Measurements from ENCODE around the gene EPB41L5. TPM values are rescaled to one million over a fixed set of nuclear protein-coding genes. Genes with fewer than 3 reads are reported as not detected.

The EPB41L5 gene
- total RNA-seq, 4 donors from 2014 or later: 11.4 to 42.9 (median 14.5) TPM

DNA sequence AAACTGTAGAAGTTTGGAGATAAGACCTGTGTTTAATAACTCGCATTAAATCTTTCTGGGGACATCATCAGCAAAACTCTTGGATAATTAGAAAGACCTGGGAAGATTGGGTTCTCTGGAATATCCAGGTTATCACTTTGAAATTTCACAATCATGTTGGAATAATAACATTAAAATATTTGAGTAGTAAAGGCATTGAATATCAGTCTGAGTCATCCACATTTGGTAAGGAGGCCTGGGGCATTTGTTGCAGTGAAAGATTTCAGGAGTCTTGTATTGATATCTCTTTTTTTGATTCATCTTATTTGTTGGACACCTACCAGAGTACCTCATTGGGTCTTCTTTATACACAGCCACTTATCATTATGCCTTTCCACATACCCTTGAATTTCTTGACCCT is 95.9 kb downstream of the EPB41L5 start:
- WGBS, 2 donors: 92 to 93% methylated on average over 1 of the region's 1 CpG

GRCh38 chr2:120109186-120110061 is 96.5 kb downstream of the EPB41L5 start:
- Histone ChIP-seq H3K4me3 (no peak overlapping the region), H3K4me1 (peaks cover 0 to 30% (median 3%) of the 10 kb centered on the region in 4 donors), H3K9me3 (no peaks in the 10 kb centered on the region), H3K27ac (no peak overlapping the region), H3K27me3 (no peaks in the 10 kb centered on the region), H3K36me3 (peaks cover 0 to 4% (median 0%) of the 10 kb centered on the region in 3 donors)
- DNase-seq (ENCODE audit: low spot score in 2 of 2): no peak
- 64 to 67% methylated on average over 3 of the region's 3 CpGs for WGBS, 2 donors
- TF ChIP-seq CTCF (IDR thresholded peaks at IDR 0.05) (peak in 4 of 5 experiments; percentile 18 to 32 (median 28)), POLR2A (IDR thresholded peaks at IDR 0.05) (no peak), EP300 (IDR thresholded peaks at IDR 0.05) (peak in 1 of 2 donors; percentile 13)

More for the DNA sequence above, 95.9 kb downstream of the EPB41L5 start:
- TF ChIP-seq EP300 (IDR thresholded peaks at IDR 0.05) (no peak), CTCF (IDR thresholded peaks at IDR 0.05) (no peak), POLR2A (IDR thresholded peaks at IDR 0.05) (no peak)
- Histone ChIP-seq H3K4me1 (peaks cover 0 to 30% (median 3%) of the 10 kb centered on the region in 4 donors), H3K27me3 (no peaks in the 10 kb centered on the region), H3K4me3 (no peak overlapping the region), H3K9me3 (no peaks in the 10 kb centered on the region), H3K36me3 (peaks cover 0 to 11% (median 0%) of the 10 kb centered on the region in 3 donors), H3K27ac (no peak overlapping the region)
- DNase-seq (ENCODE audit: low spot score in 2 of 2): no peak

- Histone ChIP-seq H3K4me3 (no peak overlapping the region), H3K36me3 (no peaks in the 10 kb centered on the region), H3K9me3 (no peaks in the 10 kb centered on the region), H3K27me3 (no peaks in the 10 kb centered on the region), H3K4me1 (peaks cover 0 to 30% (median 3%) of the 10 kb centered on the region in 4 donors), H3K27ac (no peak overlapping the region)
- no peak for DNase-seq (ENCODE audit: low spot score in 2 of 2)
- WGBS, 2 donors: 94% methylated on average over 3 of the region's 3 CpGs
- TF ChIP-seq EP300 (IDR thresholded peaks at IDR 0.05) (no peak), POLR2A (IDR thresholded peaks at IDR 0.05) (no peak), CTCF (IDR thresholded peaks at IDR 0.05) (no peak)
Measured at GRCh38 chr2:120110062-120110362, 97.1 kb downstream of the EPB41L5 start.

DNA sequence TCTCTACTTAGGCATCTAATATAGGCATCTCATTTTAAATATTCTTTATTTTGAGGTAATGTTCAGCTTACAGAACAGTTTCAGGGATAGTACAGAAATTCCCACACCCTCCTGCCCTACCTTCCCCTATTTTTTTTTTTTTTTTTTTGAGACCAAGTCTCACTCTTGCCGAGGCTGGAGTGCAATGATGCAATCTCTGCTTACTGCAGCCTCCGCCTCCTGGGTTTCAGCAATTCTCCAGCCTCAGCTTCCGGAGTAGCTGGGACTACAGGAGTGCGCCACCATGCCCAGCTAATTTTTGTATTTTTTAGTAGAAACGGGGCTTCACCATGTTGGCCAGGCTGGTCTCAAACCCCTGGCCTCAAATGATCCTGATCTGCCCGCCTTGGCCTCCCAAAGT is 97.6 kb downstream of the EPB41L5 start:
- TF ChIP-seq CTCF (IDR thresholded peaks at IDR 0.05) (no peak), EP300 (IDR thresholded peaks at IDR 0.05) (no peak), POLR2A (IDR thresholded peaks at IDR 0.05) (no peak)
- 85 to 89% methylated on average over 6 of the region's 6 CpGs for WGBS, 2 donors
- DNase-seq (ENCODE audit: low spot score in 2 of 2): no peak

GRCh38 chr2:120111193-120111592 is 98.3 kb downstream of the EPB41L5 start:
- no peak for TF ChIP-seq CTCF (IDR thresholded peaks at IDR 0.05)
- no peak for TF ChIP-seq POLR2A (IDR thresholded peaks at IDR 0.05)
- no peak for TF ChIP-seq EP300 (IDR thresholded peaks at IDR 0.05)
- no peak overlapping the region for H3K4me3 ChIP-seq
- no peaks in the 10 kb centered on the region for H3K9me3 ChIP-seq
- no peaks in the 10 kb centered on the region for H3K27me3 ChIP-seq
- WGBS, 2 donors: 84 to 87% methylated on average over 5 of the region's 5 CpGs
- peaks cover 0 to 4% (median 0%) of the 10 kb centered on the region in 3 donors for H3K36me3 ChIP-seq
- H3K4me1 ChIP-seq: peaks cover 0 to 30% (median 3%) of the 10 kb centered on the region in 4 donors
- no peak for DNase-seq (ENCODE audit: low spot score in 2 of 2)
- no peak overlapping the region for H3K27ac ChIP-seq

More for the DNA sequence above, 97.6 kb downstream of the EPB41L5 start:
- Histone ChIP-seq H3K9me3 (no peaks in the 10 kb centered on the region), H3K4me3 (no peak overlapping the region), H3K27ac (no peak overlapping the region), H3K4me1 (peaks cover 0 to 30% (median 3%) of the 10 kb centered on the region in 4 donors), H3K27me3 (no peaks in the 10 kb centered on the region), H3K36me3 (no peaks in the 10 kb centered on the region)
